ENCODE data around the gene MARCHF6.

DNA sequence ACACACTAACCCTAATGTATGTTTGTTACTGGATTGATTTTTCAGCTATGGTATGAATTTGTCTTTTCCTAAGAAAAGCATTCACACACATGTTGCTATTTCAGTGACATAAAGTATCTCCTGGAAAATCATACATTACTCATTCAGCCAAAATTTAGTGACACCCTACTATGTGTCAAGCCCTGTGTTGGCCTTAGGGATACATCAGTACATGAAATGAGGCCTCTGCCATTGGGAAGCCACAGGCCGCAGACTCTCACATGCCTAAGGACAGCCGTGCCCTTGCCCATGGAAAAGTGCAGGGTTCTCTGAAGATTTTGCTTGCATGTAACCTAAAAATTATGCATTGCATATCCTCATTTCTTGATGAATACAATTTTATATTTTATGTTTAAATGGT is 5.2 kb upstream of the MARCHF6 start:
- TF ChIP-seq, protein P1, sequence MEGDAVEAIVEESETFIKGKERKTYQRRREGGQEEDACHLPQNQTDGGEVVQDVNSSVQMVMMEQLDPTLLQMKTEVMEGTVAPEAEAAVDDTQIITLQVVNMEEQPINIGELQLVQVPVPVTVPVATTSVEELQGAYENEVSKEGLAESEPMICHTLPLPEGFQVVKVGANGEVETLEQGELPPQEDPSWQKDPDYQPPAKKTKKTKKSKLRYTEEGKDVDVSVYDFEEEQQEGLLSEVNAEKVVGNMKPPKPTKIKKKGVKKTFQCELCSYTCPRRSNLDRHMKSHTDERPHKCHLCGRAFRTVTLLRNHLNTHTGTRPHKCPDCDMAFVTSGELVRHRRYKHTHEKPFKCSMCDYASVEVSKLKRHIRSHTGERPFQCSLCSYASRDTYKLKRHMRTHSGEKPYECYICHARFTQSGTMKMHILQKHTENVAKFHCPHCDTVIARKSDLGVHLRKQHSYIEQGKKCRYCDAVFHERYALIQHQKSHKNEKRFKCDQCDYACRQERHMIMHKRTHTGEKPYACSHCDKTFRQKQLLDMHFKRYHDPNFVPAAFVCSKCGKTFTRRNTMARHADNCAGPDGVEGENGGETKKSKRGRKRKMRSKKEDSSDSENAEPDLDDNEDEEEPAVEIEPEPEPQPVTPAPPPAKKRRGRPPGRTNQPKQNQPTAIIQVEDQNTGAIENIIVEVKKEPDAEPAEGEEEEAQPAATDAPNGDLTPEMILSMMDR (IDR thresholded peaks at IDR 0.05): no peak
- no peak for TF ChIP-seq POLR2A (IDR thresholded peaks at IDR 0.05)
